Stimulated activated CD8-positive, alpha-beta memory T cell treated with anti-CD3 and anti-CD28 coated beads, Interleukin-2, amount 100 ng/mL, for 1 hour (primary cell): ENCODE data around the gene HOXC12.

Experiments used
- DNase-seq, 2 donors: peaks; one replicate each; pipeline ENCODE4 v3.0.0-alpha.2; 2020; ENCODE audit warnings: low read depth in 2 of 2

HOXC12 gene

DNA sequence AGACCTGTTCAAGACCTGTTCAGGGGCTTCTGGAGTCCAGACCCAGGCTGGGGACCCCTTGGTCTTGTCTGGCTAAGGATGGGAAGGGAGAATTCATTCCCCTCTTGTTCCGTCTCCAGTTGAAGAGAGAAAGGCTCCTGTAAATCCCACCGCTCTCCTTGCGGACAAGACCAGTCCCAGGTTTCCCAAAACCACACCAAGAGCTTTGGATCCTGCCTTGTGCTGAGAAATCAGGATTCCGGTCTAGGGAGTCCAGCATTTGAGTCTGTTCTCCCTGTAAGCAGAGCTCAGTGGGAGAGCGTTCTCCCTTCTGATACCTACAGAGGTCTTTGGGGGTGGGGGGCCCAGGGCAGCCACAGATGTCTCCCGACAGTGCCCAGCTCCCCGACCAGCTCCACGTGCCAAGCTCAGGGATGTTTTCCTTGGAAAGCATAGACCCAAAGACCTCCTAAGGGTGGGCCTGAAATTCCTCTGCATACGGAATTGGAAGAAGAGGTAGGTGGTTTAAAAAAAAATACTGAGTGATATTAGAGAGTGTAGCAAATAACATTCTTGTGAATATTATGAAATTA, 14.2 kb upstream of the HOXC12 start:
- DNase-seq = no peak

DNA sequence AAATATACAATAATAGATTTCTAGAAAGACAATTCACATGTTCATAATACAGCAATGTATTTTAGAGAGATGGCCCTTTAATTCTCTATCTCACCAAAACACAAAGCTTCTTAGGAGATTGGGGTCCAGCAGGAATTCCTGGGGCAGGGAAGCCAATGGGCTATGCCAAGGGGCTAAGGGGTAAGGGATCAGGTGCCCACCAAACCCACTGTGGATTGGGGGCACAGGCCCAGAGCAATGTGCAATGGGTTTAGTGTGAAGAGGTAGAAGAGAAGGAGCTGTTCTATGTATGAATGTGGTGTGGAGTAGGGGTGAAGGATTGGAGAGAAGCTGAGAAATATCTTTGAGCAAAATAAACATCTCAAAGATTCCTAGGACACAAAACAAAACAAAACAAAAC, 13.5 kb upstream of the HOXC12 start:
- no peak for DNase-seq

DNA sequence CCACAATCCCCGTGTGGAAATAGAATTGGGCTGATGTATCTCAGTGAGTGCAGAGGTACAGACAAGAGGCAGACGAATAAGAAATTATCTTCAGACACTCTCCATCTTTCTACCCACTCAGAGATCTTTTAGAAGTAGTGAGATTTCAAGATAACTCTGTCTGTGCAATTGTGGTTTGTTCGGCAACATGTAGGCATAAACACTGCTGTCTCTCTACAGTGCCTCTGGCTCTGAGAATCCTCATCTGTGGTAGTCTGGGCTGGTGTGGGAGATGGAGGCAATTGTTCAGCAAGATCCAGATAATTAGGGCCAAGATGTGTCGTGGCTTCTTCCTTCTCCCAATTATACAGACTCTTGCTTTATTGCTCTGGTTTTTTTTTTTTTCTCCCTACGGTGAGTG, 13.0 kb upstream of the HOXC12 start:
- no peak for DNase-seq

DNA sequence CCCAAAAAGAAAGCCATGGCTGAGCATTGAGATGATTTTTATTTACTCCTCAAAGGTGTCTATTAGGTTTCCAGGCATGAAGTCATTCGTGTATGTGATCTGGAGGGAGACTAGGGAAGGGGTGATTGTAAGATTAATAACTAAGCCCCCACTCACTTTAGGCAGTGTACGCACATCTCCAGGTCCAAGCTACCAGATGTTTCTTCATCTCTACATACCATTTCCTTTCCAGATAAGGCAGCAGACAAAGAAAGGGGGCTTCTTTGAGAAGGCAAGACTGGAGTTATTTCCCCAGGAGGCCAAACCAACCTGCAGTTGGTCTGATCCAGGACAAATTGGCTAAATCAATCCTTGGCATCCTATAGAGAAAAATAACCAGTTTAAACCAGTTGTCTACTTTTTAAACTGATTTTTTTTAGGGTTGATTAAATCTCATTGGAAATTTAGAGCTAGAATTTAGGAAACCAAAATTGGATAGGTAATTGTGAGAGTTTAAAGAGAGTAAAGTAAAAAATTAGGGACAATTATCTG, 12.2 kb upstream of the HOXC12 start:
- DNase-seq = no peak

DNA sequence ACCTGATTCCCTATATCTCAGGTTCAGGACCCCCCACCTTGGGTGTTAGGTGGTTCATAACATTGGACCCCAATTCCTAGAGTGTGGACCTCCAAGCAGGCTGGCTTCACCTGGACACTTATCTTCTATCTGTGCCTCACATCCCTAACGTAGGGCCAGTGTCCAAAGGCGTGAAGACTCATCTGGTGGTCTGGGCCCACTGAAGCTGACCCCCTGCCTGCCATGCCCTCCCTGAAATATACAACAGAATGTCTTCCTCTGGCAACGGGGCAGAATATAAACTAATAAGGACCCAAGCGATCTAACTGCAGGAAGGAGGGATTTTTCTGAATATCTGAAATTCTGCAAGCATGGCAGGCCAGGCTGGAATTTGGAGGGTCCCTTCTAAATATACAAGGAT, 10.5 kb upstream of the HOXC12 start:
- no peak for DNase-seq

DNA sequence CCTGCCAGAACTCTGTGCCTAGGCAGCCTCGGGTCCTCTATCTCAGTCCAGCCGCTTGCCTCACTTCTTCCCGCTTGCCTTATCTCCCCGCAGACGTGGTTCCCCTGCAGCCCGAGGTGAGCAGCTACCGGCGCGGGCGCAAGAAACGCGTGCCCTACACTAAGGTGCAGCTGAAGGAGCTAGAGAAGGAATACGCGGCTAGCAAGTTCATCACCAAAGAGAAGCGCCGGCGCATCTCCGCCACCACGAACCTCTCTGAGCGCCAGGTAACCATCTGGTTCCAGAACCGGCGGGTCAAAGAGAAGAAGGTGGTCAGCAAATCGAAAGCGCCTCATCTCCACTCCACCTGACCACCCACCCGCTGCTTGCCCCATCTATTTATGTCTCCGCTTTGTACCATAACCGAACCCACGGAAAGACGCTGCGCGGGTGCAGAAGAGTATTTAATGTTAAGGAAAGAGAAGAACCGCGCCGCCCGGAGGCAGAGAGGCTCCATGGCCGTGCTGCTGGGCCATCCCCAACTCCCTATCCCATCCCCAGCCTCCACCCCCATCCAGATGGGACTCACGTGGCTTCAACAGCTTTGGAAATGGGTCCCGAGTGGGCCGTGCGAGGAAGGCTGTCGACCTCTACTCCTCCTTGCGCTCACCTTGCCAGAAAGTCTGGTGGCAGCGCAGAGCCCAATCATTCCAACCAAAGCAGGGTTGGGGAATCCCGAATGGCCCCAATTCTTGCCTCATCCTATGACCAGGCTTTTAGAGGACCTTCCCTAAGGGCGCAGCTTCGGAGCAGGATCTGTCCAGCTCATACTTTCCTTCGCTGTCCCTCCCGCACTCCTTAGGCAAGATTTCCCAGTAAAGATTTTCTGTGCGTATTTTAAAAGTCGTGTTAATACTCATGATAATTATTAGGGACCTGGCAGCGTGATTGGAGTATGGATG, 9.5 kb upstream of the HOXC12 start:
- no peak for DNase-seq

DNA sequence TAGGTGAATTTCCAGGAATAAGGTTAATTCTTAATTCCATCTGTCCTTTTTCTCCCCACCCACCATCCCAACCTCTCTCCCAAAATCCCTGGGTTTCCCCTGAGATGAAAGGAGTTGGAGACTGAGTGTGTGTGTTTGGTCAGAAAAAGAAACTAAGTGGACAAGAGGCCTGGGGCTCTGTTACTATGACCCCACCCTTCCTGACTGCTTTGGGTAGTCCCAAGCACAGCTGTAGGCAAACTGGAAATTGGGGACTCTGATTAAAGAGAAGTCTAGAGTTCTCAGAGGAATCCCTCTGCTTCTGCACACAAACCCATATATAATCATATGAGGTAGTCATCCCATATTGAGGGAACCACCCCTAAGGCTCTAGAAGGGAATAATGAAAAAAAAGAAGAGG, 7.0 kb upstream of the HOXC12 start:
- no peak for DNase-seq

DNA sequence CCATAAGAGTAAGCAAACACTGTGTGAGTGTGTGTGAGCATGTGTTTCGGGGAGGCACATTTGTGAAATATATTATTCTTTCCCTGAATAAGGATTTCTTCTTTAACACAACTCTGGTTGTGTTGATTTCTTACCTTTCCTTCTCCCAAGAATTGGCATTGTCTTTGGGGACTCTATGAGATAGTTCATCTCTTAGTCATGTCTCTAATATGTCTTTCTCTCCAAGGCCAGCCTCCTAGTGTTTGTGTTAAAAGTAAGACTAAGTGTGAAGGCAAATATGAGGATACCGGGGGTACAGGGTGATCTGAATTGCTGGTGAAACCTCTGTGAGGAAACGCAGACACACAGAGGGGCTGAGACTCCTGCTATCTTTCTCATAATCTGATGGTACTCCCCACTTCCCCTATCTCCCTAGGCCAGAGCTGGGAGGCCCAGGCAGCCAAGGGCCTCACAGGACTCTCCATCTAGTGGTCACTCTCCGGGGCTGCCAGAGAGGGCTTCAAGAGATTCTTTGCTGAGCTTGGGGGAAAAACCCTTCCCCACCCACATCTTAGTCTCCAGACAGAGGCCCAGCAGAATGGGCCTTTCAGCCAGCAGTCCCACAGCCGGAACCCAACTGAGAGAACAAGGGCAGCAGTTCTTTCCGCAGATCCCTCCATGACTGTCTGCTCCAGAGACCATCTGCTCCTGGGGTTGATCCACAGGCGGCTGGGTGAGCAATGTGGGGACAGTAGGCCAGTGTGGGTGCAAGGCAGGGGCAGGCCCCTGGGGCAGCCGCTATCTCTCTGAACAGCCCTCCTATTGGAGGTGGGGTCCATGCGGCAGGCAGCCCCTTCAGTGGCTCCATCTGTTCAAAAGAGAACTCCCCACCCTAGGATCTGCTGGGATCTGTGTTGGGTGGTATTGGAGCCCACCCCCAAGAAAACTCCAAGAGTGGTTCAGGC, 5.8 kb upstream of the HOXC12 start:
- DNase-seq = no peak

DNA sequence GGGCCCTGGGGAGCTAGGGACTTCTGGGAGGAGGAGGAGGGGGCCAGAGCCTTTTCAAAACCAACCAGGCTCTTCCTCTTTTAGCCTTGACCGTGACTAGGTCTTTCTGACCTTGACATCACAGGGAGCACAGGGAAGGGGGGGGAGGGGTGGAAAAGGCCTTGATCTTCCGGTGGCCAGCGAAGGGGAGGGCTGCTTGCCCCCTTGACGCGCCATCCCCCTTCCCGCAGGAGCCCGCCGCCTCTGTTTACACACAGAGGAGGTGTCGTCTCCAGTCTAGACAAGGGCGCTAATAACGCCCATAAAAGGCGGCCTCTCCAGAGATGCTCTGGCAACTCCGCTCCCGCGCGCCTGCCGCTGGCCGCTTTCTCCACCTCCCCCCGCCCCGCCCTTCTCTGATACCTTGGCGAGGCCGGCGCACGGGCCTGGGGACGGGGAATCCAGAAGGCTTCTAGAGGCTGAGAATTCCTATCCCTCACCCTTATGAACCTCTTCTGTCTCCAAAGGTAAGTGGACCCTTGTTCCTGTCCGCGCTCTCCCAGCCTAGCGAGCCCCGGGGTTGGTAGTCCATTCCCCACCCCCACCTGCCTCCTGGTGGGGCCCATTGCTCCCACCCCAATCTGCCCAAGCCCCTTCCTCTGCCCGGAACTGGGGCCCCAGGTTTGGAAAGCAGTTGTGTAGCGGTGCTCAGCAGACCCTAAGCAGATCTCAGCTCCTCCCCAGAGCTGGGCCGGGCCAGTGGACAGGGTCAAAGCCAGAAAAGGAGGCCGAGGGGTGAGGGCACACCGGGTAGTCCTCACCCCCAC, 4.9 kb upstream of the HOXC12 start:
- DNase-seq = no peak

DNA sequence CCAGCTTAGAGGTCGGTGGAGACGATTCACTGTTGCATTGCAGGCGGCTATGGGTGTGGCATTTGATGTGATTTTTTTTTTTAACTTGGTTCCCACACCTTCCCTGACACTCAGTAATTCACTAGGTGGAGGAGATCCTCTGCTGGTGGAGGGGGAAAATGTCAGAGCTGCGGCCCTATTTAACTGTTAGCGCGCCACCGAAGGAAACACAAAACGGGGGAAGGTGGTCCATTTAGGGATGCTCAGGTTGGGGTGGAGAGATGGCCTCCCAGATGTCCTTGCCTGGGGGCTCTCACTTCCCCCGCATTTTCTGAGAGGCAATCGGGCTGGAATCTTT, 4.3 kb upstream of the HOXC12 start:
- DNase-seq = no peak

DNA sequence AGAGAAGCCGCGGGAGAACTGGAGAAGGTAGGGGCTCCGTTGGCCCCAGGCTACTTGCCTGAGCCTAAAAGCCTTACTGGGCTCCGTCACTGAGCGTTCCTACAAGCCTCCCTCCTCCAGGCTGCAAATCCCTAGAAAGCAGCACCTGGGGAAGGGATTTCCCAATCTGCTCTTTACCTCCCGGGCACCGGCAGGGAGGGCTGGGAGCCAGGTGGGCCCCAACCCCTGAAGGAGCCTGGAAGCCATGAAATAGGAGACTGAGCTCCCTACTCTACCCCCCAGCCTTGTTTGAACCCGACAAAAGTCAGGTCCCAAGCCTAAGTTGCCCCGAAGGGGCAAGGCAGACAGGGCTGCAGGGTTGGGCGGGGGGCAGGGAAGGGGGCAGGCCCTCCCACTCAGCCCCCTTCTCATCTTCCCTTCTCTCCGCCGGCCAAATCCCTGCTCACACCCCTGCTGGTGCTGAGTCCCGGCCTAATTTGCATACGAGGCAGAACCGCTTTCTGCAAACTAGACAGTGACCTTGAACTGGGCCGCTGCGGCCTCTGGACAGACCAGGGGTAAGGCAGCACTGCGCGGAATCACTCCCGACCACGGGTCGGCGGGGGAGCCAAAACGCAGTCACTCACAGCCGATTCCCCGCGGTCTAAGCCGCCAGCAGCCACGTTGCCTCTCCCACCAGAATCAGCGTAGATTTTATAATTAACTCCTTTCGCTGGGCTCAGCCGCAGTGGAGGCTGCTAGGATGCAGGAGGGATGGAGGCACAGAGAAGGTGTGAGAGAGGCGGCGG, 3.7 kb upstream of the HOXC12 start:
- no peak for DNase-seq

DNA sequence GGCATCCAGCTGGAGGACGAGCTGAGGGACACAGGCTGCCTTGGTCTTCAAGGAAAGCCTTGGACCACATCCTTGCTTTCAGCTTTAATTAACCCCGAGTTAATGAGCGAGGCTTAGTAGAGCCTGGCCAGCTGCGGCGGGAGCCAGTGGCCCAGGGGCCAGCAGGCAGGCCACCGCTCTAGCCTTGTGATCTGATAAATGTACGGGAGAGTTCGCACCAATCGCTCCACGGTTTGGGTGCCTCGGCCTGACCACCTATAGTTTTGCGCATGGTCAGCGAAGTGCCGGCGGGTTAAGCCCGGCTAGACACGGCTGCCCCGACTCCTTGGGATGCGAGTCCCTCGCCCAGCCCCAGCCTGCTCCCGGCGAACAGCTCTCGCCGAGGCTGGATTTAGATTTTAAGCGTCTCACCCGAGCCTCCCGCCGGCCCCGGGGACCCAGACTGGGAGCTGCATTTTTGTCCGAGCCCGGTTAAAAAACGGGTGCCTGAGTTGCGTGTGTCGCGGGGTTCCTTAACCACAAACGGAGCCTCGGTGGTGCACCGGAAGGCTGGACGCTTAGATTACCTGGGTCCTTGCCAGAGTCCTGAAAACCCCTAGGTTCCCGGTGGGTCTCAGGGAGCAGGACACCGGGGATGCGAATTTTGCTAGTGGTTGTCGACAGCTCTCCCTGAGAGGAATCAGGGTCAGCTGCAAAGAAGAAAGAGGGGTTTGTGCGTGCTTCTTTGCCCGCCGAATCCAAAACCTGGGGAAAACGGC, 2.9 kb upstream of the HOXC12 start:
- no peak for DNase-seq

DNA sequence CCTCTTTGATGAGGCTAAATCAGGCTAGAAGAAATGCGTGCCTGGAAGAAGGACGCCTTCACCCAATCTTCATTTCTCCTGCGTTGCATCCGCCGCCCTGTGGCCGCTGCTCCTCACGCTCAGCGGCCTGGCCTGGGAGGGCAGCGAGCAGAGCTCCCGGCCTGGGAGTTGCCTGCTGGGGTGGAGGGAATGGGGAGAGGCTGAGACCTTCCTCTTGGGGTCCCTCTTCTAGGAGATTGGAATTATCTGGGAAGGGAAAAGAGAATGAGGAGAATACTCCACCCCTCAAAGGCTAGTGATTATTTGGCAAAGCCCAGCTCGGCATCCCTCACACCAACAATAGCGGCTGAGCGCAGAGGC, 2.4 kb upstream of the HOXC12 start:
- DNase-seq = no peak

DNA sequence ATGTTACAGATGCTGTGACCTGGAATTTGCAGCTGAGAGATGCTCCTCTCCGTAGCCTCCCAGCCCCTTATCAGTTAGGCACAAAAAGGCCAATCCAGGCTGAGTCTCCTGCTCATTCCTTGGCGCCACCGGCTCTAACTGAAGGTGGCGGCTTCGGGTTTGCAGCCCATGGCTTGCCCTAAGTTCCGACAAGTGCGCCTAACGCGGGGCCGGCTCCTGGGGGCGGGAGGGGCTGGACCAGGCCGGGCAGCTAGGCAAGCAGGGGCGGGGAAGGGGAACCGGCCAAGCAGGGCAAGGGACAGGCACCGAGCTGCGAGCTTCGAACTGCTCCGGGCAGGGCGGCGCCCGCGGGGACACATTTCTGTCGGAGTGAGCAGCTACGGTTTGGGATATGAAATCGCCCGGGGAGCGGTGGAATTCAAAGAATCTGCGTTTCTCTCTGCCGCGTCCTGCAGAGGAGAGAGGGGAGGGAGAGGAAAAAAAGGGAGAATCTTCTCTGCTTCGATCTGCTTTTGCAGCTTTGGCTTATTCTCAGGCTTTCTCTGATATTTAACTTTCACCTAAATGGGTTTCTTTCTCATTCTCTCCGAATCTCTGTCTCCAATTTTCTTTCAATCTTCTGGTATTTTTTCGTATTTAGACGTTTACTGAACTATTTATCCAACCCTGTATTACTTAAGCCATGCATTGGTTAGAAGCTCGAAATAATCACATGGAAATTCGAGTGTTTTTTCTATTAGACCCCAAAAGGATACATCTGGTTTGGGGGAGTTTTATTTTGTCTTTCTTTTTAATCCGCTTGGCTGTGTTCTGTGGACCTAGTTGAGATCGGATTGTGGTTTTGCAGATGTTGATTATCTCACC, 1.6 kb upstream of the HOXC12 start:
- no peak for DNase-seq

DNA sequence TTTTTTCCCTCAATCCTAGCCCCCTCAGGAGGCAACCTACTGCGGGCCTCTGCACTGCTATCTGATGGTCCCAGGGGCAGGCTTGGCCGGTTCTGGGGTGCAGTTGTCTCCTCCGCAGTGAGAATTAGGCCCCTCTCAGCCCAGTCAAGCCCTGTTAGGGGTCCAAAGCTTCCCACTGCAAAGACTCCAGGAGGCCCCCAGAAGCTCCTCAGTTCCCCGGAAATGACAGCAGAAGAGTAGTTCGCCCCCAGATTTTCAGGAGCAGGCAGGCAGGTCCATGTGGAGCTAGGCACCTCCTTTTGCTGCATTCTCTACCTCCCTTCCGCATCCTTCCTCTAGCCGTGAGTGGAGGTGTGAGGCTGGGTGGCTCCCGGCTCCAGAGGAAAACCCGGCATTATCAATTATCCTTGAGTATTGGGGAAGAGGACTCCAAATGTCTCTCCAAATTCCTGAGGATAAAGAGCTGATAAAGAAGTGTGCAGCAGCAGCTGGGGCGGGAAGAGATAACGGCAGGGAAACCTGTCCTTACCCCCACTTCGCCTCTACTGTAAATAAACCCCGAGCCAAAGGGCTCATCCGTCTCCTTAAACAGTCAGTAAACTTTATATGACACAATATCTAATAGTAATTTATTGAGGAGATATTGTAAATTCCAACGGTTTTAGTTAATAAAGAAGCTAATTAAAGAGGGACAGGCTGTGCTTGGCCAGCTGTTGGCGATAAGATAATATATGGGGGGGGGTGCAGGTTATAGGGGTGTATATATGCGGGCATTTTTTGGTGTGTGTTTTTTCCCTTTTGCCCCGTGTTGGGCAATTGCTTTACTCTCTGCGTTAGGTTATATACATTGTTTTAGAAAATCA, 641 bp upstream of the HOXC12 start:
- DNase-seq = no peak

DNA sequence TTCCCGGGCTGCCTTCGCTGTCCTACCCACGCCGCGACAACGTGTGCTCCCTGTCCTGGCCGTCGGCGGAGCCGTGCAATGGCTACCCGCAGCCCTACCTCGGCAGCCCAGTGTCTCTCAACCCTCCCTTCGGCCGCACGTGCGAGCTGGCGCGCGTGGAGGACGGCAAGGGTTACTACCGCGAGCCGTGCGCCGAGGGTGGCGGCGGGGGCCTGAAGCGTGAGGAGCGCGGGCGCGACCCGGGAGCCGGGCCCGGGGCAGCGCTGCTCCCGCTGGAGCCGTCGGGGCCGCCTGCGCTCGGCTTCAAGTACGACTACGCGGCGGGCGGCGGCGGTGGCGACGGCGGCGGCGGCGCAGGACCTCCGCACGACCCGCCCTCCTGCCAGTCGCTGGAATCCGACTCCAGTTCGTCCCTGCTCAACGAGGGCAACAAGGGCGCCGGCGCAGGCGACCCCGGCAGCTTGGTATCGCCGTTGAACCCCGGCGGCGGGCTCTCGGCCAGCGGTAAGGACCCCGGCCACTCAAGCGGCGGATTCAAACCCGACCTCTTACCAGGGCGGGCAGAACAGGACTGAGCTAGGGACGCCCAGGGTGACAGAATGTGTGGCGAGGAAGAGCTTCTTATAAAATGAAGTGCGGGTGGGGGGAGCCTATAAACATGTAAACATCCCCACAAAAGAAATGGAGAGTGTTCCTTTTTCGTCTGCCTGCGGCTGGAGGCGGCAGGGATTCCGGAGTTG, 503 bp downstream of the HOXC12 start:
- no peak for DNase-seq

DNA sequence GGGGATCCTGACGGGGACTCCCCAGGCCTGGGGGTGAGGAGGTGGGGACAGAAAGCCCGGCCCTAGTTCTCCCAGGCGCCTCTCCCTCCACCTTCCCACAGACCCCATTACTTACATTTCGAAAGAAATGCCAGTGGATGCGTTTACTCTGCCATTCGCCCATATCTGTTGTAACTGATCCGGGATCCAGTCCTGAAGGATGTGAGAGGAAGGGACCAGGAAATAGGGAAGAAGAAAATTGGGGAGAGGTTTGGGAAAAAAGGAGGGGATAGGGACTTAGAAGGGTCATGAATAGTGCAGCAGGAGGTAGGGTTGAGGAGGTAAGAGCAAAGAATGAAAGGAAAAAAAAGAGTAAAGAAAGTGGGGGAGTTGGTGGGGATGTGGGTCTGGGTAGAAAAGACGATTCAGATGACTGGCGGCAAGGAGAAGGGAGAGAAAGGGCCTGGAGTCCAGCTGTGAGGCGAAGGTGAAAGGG, 1.1 kb downstream of the HOXC12 start:
- DNase-seq = no peak
